RWPE2 (cell line): Measurements from ENCODE around the gene KCMF1.

Experiments
- ATAC-seq: fragments of 200-7000 bp; cut with Tn5 transposase; 3 replicates; pipeline ENCODE4 v1.9.1; 2021; ENCODE audit warnings: low read depth
- DNase-seq: peaks from one replicate; pipeline ENCODE4 v3.0.0-alpha.2; 2020; ENCODE audit warnings: low spot score
- H3K27ac ChIP-seq: fragments of 450-650 bp; 2 replicates; pipeline ENCODE4 v1.5.1; 2017; ENCODE audit warnings: mild to moderate bottlenecking; ENCODE audit not compliant: poor library complexity, severe bottlenecking
- H3K27me3 ChIP-seq: fragments of 250-450 bp; sonication (Bioruptor Pico); 2 replicates; pipeline ENCODE4 v1.5.1; 2021; ENCODE audit warnings: mild to moderate bottlenecking, moderate library complexity; ENCODE audit not compliant: insufficient read depth, poor library complexity, severe bottlenecking
- H3K36me3 ChIP-seq: fragments of 250-450 bp; sonication (Bioruptor Pico); 2 replicates; pipeline ENCODE4 v1.5.1; 2020; ENCODE audit warnings: low read depth, mild to moderate bottlenecking, moderate library complexity
- H3K4me1 ChIP-seq: fragments of 250-450 bp; sonication (Bioruptor Pico); 2 replicates; pipeline ENCODE4 v1.5.1; 2021; ENCODE audit warnings: mild to moderate bottlenecking, moderate library complexity; ENCODE audit not compliant: insufficient read depth, poor library complexity, severe bottlenecking
- H3K4me3 ChIP-seq: fragments of 250-450 bp; sonication (Bioruptor Pico); 2 replicates; pipeline ENCODE4 v1.5.1; 2021; ENCODE audit warnings: mild to moderate bottlenecking, moderate library complexity; ENCODE audit not compliant: severe bottlenecking
- H3K9me3 ChIP-seq: fragments of 250-450 bp; sonication (Bioruptor Pico); 2 replicates; pipeline ENCODE4 v1.5.1; 2021; ENCODE audit warnings: mild to moderate bottlenecking, moderate library complexity; ENCODE audit not compliant: severe bottlenecking
- CTCF ChIP-seq: fragments of 450-650 bp; IDR thresholded peaks from one replicate; pipeline ENCODE4 v1.5.1; 2017; ENCODE audit warnings: mild to moderate bottlenecking, moderate library complexity; ENCODE audit not compliant: poor library complexity, severe bottlenecking

The KCMF1 gene

GRCh38 chr2:84969511-84970209 lies 1.3 kb upstream of the KCMF1 start:
- H3K9me3 ChIP-seq: no peaks in the 10 kb centered on the region
- peak overlapping the region; percentile 99 for H3K4me3 ChIP-seq
- peak overlapping the region; percentile 94 for H3K27ac ChIP-seq
- H3K27me3 ChIP-seq: no peaks in the 10 kb centered on the region
- peaks cover 37% of the 10 kb centered on the region for H3K36me3 ChIP-seq
- ATAC-seq: no peak
- TF ChIP-seq CTCF: no peak
- DNase-seq: no peak
- H3K4me1 ChIP-seq: peaks cover 8% of the 10 kb centered on the region

- no peak for TF ChIP-seq CTCF
- Histone ChIP-seq H3K4me3 (peak overlapping the region; percentile 99), H3K27ac (peak overlapping the region; percentile 94), H3K9me3 (no peaks in the 10 kb centered on the region), H3K4me1 (peaks cover 9% of the 10 kb centered on the region), H3K36me3 (peaks cover 30% of the 10 kb centered on the region), H3K27me3 (no peaks in the 10 kb centered on the region)
- ATAC-seq: peak; percentile 48
- DNase-seq: peak; percentile 70
Measured at GRCh38 chr2:84970210-84970867, 622 bp upstream of the KCMF1 start.

GRCh38 chr2:84971510-84972206 lies 697 bp downstream of the KCMF1 start:
- Histone ChIP-seq H3K4me3 (peak overlapping the region; percentile 99), H3K27ac (peak overlapping the region; percentile 94), H3K9me3 (no peaks in the 10 kb centered on the region), H3K4me1 (peaks cover 15% of the 10 kb centered on the region), H3K36me3 (peaks cover 22% of the 10 kb centered on the region), H3K27me3 (no peaks in the 10 kb centered on the region)
- peak; percentile 29 for ATAC-seq
- TF ChIP-seq CTCF: no peak
- DNase-seq: no peak

GRCh38 chr2:84972207-84972783 lies 1.3 kb downstream of the KCMF1 start:
- Histone ChIP-seq H3K4me1 (peaks cover 17% of the 10 kb centered on the region), H3K9me3 (no peaks in the 10 kb centered on the region), H3K27me3 (no peaks in the 10 kb centered on the region), H3K27ac (peak overlapping the region; percentile 94), H3K4me3 (peak overlapping the region; percentile 99), H3K36me3 (peaks cover 22% of the 10 kb centered on the region)
- DNase-seq (no peak), ATAC-seq (no peak)
- no peak for TF ChIP-seq CTCF
